ENCODE results near the gene NPTN. TPM values are rescaled to one million over a fixed set of nuclear protein-coding genes. Genes with fewer than 3 reads are reported as not detected.

NPTN gene
- total RNA-seq (2014; rRNA removed) = 108 and 111 TPM in 2 replicates
- polyA plus RNA-seq (2012) = 76.9 TPM

DNA sequence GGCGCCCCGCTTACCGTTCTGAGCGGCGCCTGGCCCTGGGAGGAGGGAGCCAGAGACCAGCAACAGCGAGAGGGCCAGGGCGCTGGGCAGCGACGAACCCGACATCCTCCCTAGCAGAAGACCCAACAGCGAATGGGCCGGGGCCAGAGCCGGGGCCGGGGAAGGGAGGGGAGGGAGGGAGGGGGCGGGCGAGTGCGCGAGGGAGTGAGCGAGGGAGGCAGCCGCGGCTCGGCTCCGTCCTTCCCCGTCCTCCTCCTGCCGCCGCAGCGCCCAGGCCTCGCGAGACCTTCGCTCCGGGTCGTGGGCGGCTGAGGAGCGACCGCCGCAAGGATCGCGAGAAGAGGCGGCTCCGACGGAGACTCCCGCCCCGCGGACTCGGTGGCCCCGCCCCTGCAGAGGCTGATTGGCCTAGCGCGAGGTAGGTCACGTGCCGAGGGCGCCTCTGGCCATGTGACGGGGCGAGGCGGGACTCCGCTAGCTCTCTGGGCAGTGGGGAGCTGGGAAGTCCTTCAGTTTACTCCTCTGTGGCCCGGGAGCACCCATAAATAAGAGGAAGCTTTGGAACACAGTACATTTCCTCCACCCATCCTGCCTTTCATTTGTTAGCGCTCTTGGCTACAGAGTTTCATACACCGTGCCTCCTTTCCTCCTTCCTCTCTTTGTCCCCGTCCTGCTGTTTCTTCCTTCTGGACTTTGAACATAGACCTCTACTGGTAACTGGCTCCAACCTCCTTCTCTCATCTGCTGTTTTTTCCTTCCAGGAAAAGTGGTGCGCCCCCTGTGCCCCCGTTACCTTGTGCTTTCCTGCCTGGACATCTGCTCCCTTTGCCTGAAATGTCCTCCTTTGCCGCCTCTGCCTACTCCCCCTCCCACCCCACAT is at the start of gene NPTN:
NPTN (minus strand) TSS at position 279 of the 880 bp plus-strand sequence; CDS start at position 105, 174 bp downstream.
- peak; percentile 96 for DNase-seq (ENCODE audit: low read depth)

DNA sequence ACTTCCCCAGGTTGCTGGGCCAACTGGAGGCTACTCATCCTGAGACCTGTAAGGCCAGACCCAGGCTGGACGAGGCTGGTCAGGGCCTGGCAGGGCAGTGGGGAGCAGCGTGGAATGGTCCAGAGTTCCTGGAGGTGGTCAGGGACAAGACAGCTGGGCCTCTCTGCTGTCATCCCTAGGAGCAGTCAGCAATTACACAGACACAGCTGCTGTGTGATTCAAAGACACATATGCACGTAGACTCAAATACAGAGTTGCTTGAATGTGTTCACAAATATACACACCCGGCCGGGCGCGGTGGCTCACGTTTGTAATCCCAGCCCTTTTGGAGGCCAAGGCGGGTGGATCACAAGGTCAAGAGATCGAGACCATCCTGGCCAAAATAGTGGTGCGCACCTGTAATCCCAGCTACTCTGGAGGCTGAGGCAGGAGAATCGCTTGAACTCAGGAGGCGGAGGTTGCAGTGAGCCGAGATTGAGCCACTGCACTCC is 49.5 kb upstream of the NPTN start:
- DNase-seq (ENCODE audit: low read depth) = peak; percentile 52

DNA sequence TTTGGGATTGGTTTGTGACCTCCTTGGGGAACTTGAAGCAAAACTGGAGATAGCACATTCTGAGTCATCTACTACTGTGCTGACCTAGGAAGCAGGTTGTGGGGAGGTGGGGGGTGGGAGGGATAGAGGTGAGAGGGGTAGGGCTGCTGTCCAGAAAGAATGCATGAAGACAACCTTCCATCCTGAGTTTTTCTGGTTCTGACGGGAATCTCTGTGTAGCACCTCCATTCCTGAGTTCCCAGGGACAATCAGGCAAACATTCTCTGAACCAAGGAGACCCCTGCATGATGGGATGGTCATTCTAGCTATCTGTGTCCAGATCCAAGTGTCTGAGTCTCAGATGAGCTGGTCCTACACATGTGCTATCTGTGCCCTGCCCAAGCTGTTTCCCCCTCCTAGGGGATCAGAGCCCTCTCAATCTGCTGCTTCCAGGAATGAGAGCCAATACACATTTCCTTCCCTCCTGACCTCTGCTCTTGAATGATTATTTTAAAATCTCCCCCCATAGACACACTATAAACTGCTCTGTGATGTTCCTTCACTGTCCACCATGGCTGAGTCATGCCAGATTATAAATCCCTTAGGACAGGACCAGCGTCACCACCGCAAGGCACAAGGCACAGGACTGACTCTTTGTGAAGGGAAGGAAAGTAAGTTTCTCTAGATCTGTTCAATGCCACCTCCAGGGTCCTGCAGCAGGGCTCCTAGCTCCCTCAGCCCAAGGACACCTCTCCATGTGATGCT is 48.8 kb upstream of the NPTN start:
- no peak for DNase-seq (ENCODE audit: low read depth)

DNA sequence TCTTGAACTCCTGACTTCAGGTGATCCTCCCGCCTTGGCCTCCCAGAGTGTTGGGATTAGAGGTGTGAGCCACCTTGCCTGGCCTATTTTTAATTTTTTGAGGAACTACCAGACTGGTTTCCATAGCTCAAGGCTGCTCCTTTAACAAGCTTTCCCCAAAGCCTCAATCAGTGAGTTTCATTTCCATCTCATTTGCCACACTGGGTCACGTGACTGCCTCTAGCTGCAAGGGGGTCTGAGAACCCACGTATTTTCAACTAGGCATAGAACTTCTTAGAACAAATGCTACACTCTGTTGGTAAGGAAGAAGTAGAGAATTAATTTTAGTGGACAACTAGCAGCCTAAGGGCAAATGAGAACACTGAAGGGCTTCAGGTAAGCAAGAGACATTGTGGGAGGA is 47.9 kb upstream of the NPTN start:
- DNase-seq (ENCODE audit: low read depth) = no peak

DNA sequence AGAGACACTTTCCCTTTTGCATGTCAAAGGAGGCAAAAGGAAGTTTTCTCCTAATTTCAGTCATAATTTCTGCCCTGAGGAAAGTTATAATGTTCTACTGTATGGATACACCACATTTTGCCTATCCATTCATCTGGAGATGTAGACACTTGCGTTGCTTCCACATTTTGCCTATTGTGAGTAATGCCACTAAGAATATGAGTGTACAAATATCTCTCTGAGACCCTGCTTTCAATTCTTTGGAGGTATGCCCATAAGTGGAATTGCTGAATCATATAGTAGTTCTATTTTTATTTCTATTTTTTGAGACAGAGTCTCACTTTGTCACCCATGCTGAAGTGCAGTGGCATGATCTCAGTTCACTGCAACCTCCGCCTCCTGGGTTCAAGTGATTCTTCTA is 47.4 kb upstream of the NPTN start:
- no peak for DNase-seq (ENCODE audit: low read depth)

DNA sequence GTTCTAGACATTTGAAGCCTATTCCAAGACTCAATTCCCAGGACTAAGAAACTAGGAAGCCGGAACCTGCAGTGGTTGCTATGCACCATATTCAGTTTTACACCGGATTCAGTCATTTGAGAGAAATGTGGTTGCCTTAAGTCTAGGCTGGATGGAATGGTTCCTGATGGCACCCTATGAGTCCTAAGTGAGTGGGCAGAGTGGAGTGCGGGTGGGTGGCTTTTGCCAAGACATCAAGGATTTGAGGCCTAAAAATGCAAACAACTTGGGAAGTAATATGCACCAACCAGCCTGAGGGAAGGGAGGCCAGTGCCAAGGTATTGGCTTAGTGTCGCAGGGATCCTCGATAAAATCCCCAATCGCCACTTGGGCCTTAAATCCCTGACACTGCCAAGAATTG is 46.8 kb upstream of the NPTN start:
- no peak for DNase-seq (ENCODE audit: low read depth)

DNA sequence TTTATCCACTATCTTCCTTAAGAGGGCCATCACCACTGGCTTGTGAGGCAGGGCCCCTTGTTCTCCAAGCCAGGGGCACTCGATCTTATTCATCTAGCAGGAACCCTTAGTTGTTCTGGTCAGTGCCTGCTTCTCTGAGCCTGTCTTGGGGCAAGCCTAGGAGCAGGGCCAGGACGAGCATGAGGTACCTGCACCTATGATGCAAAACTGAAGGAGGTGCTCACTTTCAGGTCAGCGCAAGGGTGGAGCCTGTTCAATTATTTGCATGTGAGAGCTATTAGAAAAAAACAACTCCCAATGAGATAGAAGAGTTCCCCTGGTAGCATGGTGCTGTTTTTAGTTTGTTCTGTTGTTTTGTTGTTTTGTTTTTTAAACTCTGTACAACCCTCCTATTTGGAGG is 46.0 kb upstream of the NPTN start:
- no peak for DNase-seq (ENCODE audit: low read depth)

DNA sequence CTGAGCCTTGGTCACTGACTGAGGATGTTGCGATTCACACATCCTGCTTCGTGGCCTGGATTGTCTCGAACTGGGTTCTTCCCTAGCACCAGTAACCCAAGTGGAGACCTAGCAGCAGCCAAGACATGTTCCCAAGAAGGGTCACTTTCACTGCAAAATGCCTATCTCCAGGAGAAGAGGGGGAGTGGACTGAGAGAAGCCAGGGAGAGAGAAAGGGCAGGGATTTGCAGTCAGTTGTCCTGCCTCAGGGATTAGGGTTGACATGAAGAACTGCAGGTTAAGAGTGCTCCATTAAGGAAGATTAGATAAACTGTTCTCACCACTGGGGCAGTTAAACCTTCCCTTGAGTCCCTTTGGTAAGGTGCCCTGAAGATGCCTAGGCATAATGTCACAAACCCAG is 45.3 kb upstream of the NPTN start:
- no peak for DNase-seq (ENCODE audit: low read depth)

DNA sequence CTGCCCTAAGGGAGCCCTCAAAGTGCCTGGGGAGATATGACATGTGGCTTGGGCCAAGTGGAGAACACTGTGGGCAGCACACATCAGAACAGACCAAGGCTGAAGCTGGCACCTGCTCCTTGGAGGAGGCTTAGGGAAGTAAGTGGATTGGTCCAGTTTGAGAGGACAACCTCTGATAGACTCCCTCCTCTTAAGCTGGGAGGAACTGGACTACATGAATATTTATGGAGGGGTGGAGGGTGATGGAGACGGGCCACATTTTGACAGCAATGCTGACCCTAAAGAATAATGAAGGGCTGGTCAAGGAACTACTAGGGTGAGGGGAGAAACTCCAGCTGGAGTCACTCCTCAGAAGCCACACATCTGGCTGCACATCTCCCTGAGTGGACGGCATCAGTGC is 44.5 kb upstream of the NPTN start:
- no peak for DNase-seq (ENCODE audit: low read depth)

DNA sequence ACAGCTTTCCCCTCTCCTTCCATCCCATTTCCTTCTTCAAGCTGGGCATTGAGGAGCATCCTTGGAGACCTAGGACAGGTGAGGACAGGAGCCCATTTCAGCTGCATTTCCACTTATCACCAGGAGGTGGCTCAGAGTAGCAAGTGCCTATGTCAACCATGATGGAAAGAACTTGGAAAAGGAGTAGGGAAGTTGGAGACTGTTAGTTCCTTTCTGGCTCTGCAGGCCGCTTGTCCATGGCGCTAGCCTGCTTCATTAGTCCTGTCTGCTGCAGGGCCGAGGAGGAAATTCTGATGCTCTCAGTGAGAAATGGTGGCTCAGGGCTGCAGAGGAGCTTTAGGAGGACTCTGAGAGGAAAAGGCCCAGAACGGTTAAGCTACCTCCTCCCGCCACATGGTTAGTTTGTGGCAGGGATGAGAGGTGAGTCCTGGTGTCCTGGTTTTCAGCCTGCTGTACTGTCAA is 44.0 kb upstream of the NPTN start:
- peak; percentile 47 for DNase-seq (ENCODE audit: low read depth)

DNA sequence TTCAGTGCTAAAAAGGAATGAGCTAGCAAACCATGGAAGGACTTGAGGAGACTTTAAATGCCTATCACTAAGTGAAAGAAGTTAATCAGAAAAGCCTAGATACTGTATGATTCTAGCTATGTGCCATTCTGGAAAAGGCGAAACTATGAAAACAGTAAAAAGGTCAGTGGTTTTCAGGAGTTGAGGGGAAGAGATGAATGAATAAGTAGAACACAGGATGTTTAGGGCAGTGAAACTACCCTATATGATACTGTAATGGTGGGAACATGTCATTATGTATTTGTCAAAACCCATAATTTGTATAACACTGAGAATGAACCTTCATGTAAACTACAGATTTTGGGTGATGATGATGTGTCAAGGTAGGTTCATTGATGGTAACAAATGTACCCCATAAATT is 41.4 kb upstream of the NPTN start:
- DNase-seq (ENCODE audit: low read depth) = no peak

DNA sequence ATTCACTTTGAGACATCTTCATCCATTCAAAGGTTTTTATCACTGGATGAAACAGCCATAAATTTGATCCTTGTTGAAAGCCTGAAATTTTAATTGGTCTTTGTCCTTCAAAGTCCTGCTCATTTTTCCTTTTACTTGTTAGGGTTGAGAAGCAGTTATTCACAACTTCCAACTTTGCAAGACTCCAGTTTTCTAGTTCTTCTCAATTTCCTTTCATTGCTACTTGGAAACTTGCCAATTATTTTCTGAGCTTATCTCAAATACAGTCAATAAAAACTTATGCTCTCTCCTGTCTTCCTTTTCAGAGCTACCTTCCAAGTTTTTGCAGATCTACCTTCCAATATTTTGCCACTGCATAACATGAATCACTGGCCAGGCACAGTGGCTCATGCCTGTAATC is 27.3 kb upstream of the NPTN start:
- DNase-seq (ENCODE audit: low read depth) = no peak

DNA sequence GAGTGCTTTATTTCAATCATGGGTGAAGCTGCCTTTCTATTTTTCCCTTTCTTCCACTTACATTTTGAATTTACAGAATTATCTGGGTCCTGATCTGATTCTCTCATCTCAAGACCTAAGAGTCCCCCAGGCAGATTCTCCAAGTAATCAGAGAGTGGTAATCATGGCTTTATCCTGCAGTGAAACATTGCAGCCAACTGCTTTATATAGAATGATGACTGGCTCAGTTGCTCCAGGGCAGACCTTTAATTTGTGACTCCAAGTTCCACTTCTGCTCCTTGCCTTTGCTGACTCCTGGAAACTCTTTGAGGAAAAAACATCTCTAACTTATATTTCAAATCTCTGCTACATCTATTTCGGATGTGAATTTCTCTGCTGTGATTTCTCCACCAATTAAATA is 25.5 kb upstream of the NPTN start:
- no peak for DNase-seq (ENCODE audit: low read depth)

DNA sequence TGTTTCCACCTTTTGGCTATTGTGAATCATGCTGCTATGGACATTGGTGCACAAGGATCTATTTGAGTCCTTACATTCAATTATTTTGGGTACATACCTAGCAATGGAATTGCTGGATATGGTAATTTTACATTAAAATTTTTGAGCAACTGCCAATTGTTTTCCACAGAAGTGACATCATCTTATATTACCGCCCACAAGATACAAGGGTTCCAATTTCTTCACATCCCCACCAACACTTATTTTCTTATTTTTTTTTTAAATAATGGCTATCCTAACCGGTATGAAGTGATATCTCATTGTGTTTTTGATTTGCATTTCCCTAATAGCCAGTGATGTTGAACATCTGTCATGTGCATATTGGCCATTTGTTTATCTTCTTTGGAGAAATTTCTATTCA is 22.5 kb upstream of the NPTN start:
- no peak for DNase-seq (ENCODE audit: low read depth)

DNA sequence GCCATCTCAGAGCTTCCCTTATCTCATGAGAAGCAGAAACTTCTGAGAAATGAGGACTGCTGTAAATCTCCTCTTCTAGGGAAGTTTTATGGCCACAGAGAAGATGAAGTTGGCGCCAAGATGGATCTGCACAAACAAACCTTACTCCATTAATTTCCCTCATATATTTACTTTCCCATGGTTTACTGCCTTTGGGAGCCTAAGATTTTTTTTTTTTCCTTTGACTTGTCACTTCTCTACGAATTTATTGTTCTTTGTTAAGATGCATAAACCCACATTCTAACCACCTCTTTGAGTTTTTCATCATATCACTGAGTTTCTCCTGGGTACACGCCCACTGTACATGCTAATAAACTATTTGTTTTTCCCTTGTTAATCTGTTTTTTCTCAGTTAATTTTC is 21.5 kb upstream of the NPTN start:
- no peak for DNase-seq (ENCODE audit: low read depth)

DNA sequence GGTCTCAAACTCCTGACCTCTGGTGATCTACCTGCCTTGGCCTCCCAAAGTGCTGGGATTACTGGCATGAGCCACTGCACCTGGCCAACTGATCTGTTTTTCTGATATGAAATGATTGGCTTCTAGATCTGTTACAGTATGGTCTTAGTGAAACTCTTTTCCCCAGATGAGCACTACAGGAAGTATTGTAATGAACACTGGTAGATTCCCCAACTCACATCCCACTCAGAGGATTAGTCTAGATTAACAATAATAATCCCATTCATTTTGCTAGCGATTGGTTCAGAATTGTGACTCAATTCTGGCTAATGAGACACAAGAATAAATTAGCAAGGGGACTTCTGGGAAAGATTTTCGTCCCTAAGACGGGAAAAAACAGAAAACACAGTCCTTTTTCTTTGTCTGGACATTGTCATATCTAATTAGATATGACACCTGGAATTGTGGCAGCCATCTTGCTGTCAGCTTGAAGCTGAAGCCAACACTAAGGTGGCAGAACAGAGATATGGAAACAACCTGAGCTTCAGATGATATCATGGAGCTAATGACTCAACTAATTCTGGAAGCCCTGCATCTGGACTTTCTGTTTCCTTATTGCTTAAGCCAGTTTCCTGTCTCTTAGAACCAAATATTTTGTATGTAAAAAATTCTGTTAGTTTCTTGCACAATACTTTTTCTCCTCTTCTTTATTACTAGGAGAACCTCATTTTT is 17.4 kb upstream of the NPTN start:
- no peak for DNase-seq (ENCODE audit: low read depth)

DNA sequence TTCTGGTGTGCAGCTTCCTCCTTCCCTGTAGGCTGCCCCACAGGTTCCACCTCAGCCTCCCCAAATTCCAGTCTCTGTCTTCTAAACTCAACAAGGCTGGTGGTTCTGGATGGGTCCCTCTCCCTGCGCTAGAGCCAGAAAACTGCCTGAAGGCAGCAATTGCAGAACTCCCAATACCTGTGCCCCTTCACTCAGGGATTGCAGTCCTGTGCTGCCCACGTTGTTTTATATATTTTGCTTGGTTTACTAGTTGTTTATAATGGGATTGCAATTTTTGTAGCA is 14.8 kb upstream of the NPTN start:
- DNase-seq (ENCODE audit: low read depth) = no peak

DNA sequence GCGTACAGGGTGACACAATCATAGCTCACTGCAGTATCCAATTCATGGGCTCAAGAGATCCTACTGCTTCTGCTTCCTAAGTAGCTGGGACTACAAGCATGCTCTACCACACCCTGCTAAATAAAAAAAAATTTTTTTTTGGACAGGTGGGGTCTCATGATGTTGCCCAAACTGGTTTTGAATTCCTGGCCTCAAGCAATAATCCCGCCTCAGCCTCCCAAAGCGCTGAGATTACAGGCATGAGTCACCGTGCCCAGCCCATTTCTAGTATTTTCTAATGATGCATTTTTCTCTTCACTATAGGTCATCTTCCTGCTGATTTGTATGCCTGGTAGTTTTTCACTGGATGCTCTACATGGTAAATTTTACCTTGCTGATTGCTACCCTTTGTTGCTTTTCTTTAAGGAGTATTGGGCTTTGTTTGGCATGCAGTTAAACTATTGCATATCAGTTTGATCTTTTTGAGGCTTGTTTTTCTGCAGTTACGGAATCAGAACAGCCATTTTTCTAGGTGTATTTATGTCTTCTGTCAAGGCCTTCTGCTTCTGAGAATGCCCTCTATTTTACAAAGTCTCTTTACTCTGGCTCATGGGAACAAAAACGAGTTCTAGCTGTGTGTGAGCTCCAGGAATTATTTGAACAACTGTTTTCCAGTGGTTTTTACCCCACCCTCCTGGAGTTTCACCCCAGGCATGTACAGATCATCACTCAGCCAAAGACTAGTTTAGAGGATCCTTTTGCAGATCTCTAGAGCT is 14.2 kb upstream of the NPTN start:
- no peak for DNase-seq (ENCODE audit: low read depth)

DNA sequence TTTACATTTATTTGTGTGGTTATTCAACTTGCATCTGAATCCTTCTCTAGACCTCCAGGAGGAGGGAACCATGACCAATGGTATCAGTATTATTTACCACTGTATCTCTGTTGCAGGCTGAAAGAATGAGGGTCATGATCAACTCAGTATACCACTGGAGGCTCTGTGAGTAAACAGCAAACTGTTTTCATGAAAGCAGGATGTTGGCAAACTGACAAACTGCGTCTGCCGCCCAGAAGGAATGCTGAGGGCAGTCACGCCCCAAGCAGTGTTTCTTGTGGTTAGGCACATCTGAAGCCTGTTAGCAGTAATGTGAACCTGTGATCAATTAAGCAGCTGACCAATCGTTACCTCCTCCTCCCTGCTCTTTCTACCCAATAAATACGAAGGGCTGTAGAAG is 6.3 kb upstream of the NPTN start:
- DNase-seq (ENCODE audit: low read depth) = peak; percentile 27

DNA sequence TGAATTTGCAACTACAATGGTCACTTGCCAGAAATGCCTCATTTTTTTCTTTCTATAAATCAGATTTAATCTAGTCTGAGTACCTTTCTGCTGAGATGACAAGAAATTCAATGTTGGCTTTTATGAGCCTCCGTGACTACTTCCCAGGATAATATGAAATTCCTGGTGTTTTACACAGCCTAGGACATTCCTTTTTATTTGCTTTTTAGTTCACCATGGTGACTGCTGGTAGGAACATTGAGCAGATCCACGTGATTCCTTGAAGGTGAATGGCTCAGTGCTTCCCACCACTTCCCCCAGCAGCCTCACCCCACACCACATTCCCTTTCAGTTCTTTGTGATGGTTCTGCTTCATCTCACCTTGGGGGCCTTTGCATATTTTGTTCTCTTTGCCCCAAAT is 4.3 kb upstream of the NPTN start:
- peak; percentile 52 for DNase-seq (ENCODE audit: low read depth)

DNA sequence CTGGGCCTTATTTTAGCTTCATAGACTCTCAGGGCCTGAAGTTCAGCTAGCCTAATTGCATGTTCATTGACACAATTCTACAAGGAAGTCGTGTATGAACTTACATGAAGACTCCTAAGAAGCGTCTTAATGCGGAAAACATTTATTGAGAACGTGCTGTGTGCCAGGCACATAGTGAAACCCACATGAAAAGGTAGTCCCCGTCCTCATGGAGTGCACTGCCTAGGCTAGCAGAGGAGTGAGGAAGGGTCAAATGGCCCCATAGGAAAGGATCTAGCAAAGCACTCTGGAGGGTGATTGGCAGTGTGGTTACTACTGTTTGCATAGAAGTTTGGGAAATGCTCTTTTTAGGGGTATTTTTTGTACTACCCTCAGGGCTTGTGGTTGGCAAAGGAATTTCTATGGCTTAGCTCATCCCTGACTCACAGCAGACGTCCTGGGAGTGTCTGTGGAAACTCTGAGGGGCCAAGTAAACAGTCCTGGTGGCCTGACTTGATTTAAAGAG is 854 bp upstream of the NPTN start:
- DNase-seq (ENCODE audit: low read depth) = peak; percentile 93

All from LHCN-M2 (cell line).